Psoas muscle (tissue), 8 donors: ENCODE data around the gene NFE2L3. TPM values are rescaled to one million over a fixed set of nuclear protein-coding genes. Genes with fewer than 3 reads are reported as not detected.
A peak's percentile ranks its signal among the peaks of the same experiment; 100 is the strongest.

Experiments
- ATAC-seq, 4 donors: fragments of 200-7000 bp; cut with Tn5 transposase; one replicate each; pipeline ENCODE4 v1.9.1; 2020; ENCODE audit warnings: moderate library complexity in 3 of 4, mild to moderate bottlenecking in 2 of 4
- DNase-seq, 2 donors: peaks; one replicate each; pipeline ENCODE4 v3.0.0-alpha.2; 2020
- H3K27ac ChIP-seq: fragments of 200-600 bp; one replicate; pipeline ENCODE4 v1.8.0; 2022
- H3K27me3 ChIP-seq, 3 donors: fragments of 200-600 bp in 1 of 3; one replicate each; pipeline versions ENCODE4 v1.6.1 to v1.8.0; 2013 to 2022; ENCODE audit warnings: low read length in 2 of 3, mild to moderate bottlenecking in 2 of 3, moderate library complexity in 1 of 3; ENCODE audit not compliant: insufficient read depth in 3 of 3
- H3K36me3 ChIP-seq, 2 donors: fragments of 200-600 bp in 1 of 2; one replicate each; pipeline versions ENCODE4 v1.6.1 to v1.8.0; 2013 to 2022; ENCODE audit warnings: low read depth in 1 of 2, mild to moderate bottlenecking in 1 of 2, moderate library complexity in 1 of 2; ENCODE audit not compliant: insufficient read depth in 1 of 2
- H3K4me1 ChIP-seq: fragments of 200-600 bp; one replicate; pipeline ENCODE4 v1.8.0; 2022
- H3K4me3 ChIP-seq: fragments of 200-600 bp; one replicate; pipeline ENCODE4 v1.8.0; 2022; ENCODE audit warnings: mild to moderate bottlenecking
- H3K9me3 ChIP-seq: fragments of 200-600 bp; one replicate; pipeline ENCODE4 v1.8.0; 2022
- WGBS, 3 donors: extraction: QIAGEN DNeasy Blood & Tissue Kit; methylation state at CpG; one replicate each; pipeline versions ENCODE4 v1.1.6 to v1.1.7; 2013; 5-methylcytosine and 5-hydroxymethylcytosine counted together
- intact Hi-C, 2 donors: fragments of 100-400 bp; cut with DNase I; formaldehyde crosslinking; loops; one replicate each; pipeline versions ENCODE4 v1.11.0 to v1.14.2; 2022
- polyA plus RNA-seq, 3 donors: library from polyadenylated mRNA; stranded (reverse); fragments of 200-250 nt; gene quantifications; one replicate each; pipeline ENCODE4 v1.2.3, GENCODE V29; 2013
- total RNA-seq, 4 donors: library from RNA; stranded (reverse); fragmentation: NEBNext Ultra II Directional in 2 of 4; extraction: Animal tissue kit (Norgen Biotek cat#: 25700) in 2 of 4; gene quantifications; one replicate each; pipeline versions ENCODE4 v1.2.1 to v1.2.4, GENCODE V29; 2021 to 2023
- TF ChIP-seq, protein P1 (sequence below): fragments of 200-600 bp; IDR thresholded peaks from one replicate; pipeline ENCODE4 v1.8.0; 2022; ENCODE audit warnings: antibody characterized with exemption
- donor health status: healthy with polysubstance abuse.
- donor health status: DM: no; HTN: no; CAD: no; lungs with moderate emphysema.
- donor health status: Bipolar disorder and iron deficiency.
- donor health status: healthy.
- donor health status: DM: yes; HTN: yes; CAD: no.
- donor health status: DM: no; HTN: no; CAD: no.
- donor health status: DM: no; HTN: no; CAD: no.
- donor health status: DM: yes; HTN: yes; CAD: no.

The NFE2L3 gene
- total and polyA plus RNA-seq, 7 donors, result 0.44 to 1.1 (median 0.72) TPM

- Histone ChIP-seq H3K36me3 (no peaks in the 10 kb centered on the region), H3K27me3 (peaks cover 0 to 50% (median 17%) of the 10 kb centered on the region in 3 donors), H3K27ac (no peak overlapping the region), H3K4me3 (no peak overlapping the region), H3K9me3 (no peaks in the 10 kb centered on the region), H3K4me1 (no peaks in the 10 kb centered on the region)
- ATAC-seq (peak in 3 of 4 donors; percentile 28 to 44 (median 34)), DNase-seq (no peak)
- WGBS, 3 donors, result 69 to 73% (median 72%) methylated on average over 15 of the region's 15 CpGs
- TF ChIP-seq, protein P1, sequence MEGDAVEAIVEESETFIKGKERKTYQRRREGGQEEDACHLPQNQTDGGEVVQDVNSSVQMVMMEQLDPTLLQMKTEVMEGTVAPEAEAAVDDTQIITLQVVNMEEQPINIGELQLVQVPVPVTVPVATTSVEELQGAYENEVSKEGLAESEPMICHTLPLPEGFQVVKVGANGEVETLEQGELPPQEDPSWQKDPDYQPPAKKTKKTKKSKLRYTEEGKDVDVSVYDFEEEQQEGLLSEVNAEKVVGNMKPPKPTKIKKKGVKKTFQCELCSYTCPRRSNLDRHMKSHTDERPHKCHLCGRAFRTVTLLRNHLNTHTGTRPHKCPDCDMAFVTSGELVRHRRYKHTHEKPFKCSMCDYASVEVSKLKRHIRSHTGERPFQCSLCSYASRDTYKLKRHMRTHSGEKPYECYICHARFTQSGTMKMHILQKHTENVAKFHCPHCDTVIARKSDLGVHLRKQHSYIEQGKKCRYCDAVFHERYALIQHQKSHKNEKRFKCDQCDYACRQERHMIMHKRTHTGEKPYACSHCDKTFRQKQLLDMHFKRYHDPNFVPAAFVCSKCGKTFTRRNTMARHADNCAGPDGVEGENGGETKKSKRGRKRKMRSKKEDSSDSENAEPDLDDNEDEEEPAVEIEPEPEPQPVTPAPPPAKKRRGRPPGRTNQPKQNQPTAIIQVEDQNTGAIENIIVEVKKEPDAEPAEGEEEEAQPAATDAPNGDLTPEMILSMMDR, result no peak
- intact Hi-C loops, result no loop called here
Observed at GRCh38 chr7:26153823-26154783, 2.1 kb downstream of the NFE2L3 start.

DNA sequence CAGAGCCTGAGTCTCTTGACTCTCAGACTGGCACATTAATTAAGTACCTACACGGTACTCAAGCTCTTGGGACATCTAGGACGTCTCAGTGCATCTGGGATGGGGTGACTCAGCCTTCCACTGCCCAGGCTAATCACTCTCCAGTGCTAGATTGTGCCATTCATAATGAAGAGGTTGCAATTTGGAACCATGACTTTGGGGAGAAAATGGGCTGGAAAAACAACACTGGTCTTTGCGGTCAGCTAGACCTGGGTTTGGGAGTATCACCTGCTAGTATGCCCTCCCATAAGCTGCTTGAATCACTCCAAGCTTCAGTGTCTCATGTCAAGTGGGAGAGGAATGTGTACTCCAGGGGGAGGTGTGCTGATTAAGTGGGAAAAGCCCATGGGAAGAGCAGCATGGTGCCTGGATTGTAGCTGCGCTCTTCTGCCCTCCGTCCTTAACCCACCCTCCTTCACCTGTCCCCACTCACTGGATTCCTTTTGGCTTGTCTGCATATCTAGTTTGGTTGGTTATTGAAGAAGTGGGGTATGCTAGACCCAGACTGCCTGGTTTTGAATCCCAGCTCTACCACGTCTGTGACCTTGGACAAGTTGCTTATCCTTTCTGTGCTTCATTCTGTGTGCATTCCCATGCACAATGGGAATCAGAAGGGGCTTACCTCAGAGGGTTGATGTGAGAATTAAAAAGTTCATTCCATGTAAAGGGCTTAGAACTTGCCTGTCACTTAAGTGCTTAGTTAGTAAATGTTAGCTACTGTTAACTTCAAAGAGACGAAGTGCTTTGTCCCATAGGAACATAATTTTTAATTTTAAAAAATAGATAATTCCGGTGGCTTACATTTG, 3.8 kb downstream of the NFE2L3 start:
- TF ChIP-seq, protein P1, result no peak
- no peak for ATAC-seq

DNA sequence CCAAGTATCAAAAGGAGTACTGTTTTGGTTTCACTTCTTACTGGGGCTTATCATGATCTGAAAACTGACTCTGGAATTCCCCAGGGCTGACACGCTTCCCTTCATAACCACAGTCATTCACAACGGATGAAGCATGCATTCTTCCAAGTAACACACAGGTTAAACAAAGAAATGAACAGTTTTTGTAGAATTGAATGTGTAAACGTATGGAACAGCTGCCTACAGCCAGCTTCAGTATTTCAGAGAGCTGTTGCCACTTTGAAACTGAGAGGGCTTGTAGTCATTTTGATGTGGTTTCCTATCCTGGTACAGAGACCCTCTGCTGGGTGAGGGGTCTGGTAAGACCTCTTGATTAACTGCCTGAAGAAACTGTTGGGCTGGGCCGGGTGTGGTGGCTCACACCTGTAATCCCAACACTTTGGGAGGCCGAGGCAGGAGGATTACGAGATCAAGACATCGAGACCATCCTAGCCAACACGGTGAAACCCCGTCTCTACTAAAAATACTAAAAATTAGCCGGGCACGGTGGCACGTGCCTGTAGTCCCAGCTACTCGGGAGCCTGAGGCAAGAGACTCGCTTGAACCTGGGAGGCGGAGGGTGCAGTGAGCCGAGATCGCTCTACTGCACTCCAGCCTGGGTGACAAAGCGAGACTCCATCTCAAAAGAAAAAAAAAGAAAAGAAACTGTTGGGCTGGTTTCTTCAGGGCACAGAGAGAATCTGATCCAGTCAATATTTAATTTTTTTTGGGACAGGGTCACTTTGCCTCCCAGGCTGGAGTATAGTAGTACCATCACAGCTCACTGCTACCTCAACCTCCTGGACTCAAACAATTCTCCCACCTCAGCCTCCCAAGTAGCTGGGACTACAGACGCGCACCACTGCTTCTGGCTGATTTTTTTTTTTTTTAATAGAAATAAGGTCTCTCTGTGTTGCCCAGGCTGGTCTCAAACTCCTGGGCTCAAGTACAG, 4.7 kb downstream of the NFE2L3 start:
- DNase-seq, result no peak
- intact Hi-C loops, result no loop called here
- ATAC-seq, result no peak
- H3K27me3 ChIP-seq, result peaks cover 0 to 44% (median 12%) of the 10 kb centered on the region in 3 donors
- TF ChIP-seq, protein P1, result no peak
- no peaks in the 10 kb centered on the region for H3K36me3 ChIP-seq
- H3K9me3 ChIP-seq, result no peaks in the 10 kb centered on the region
- no peaks in the 10 kb centered on the region for H3K4me1 ChIP-seq
- WGBS, 3 donors, result 70 to 76% (median 73%) methylated on average over 20 of the region's 20 CpGs
- H3K4me3 ChIP-seq, result peak overlapping the region; percentile 11
- no peak overlapping the region for H3K27ac ChIP-seq

More for the DNA sequence above, 3.8 kb downstream of the NFE2L3 start:
- Histone ChIP-seq H3K27me3 (peaks cover 0 to 50% (median 17%) of the 10 kb centered on the region in 3 donors), H3K4me1 (no peaks in the 10 kb centered on the region), H3K27ac (no peak overlapping the region), H3K4me3 (peak overlapping the region; percentile 11), H3K36me3 (no peaks in the 10 kb centered on the region), H3K9me3 (no peaks in the 10 kb centered on the region)
- 53 to 60% (median 54%) methylated on average over 8 of the region's 8 CpGs for WGBS, 3 donors
- intact Hi-C loops, result no loop called here
- no peak for DNase-seq

GRCh38 chr7:26157520-26158105, 5.6 kb downstream of the NFE2L3 start:
- Histone ChIP-seq H3K27me3 (peaks cover 0 to 35% (median 6%) of the 10 kb centered on the region in 3 donors), H3K36me3 (no peaks in the 10 kb centered on the region), H3K9me3 (no peaks in the 10 kb centered on the region), H3K27ac (no peak overlapping the region), H3K4me3 (no peak overlapping the region), H3K4me1 (no peaks in the 10 kb centered on the region)
- intact Hi-C loops, result no loop called here
- DNase-seq, result no peak
- WGBS, 3 donors, result 74 to 79% (median 77%) methylated on average over 4 of the region's 4 CpGs
- TF ChIP-seq, protein P1, result no peak
- no peak for ATAC-seq
